OCI-LY3 (cell line): ENCODE results near the gene BCAP31.

Experiments used
- H2AFZ ChIP-seq: fragments of 200-600, 300-600 bp; shearing (Covaris generic); 2 replicates; pipeline ENCODE4 v1.6.0; 2014; ENCODE audit warnings: antibody characterized with exemption, low read depth, low read length
- H3K27ac ChIP-seq: fragments of 200-600, 300-600 bp; sonication (generic); 2 replicates; pipeline ENCODE4 v1.5.1; 2014; ENCODE audit warnings: mild to moderate bottlenecking, low read length, moderate library complexity, mixed read lengths
- H3K27me3 ChIP-seq: fragments of 200-600, 300-600 bp; sonication (generic); 2 replicates; pipeline ENCODE4 v1.6.1; 2014; ENCODE audit warnings: low read depth, low read length, mixed read lengths
- H3K36me3 ChIP-seq: fragments of 200-600, 300-600 bp; sonication (generic); replicated peaks from 2 replicates; pipeline ENCODE3; 2014; ENCODE audit warnings: low read depth, low read length, mixed read lengths
- H3K4me1 ChIP-seq: fragments of 300-600, 200-600 bp; sonication (generic); 2 replicates; pipeline ENCODE4 v1.6.1; 2014; ENCODE audit warnings: low read length, mixed read lengths
- H3K4me2 ChIP-seq: fragments of 200-600, 300-600 bp; sonication (generic); 2 replicates; pipeline ENCODE4 v1.6.1; 2014; ENCODE audit warnings: low read length, mixed read lengths
- H3K4me3 ChIP-seq: fragments of 300-600, 200-600 bp; sonication (generic); 2 replicates; pipeline ENCODE4 v1.5.1; 2014; ENCODE audit warnings: antibody characterized with exemption, mild to moderate bottlenecking, low read length, moderate library complexity
- H3K79me2 ChIP-seq: fragments of 300-600, 200-600 bp; shearing (Covaris generic); 2 replicates; pipeline ENCODE4 v1.6.1; 2014; ENCODE audit warnings: mild to moderate bottlenecking, low read length, mixed read lengths
- H3K9ac ChIP-seq: fragments of 300-600, 200-600 bp; shearing (Covaris generic); 2 replicates; pipeline ENCODE4 v1.6.0; 2014; ENCODE audit warnings: mild to moderate bottlenecking, low read length, moderate library complexity
- H3K9me3 ChIP-seq: fragments of 200-600, 300-600 bp; shearing (Covaris generic); 2 replicates; pipeline ENCODE4 v1.6.1; 2014; ENCODE audit warnings: low read length, mixed read lengths; ENCODE audit not compliant: insufficient read depth
- H4K20me1 ChIP-seq: fragments of 200-600, 300-600 bp; sonication (generic); 2 replicates; pipeline ENCODE4 v1.6.1; 2016; ENCODE audit warnings: low read length, mixed read lengths; ENCODE audit not compliant: insufficient read depth
- EZH2phosphoT487 ChIP-seq: fragments of 200-600 bp; shearing (Covaris generic); IDR thresholded peaks from 2 replicates; pipeline ENCODE4 v1.6.1; 2018; ENCODE audit warnings: antibody characterized with exemption, mixed run types, low read depth
- TF ChIP-seq, protein P1 (sequence below): fragments of 200-600, 300-600 bp; sonication (generic); IDR thresholded peaks from 2 replicates; pipeline ENCODE4 v1.5.1; 2014; ENCODE audit warnings: antibody characterized with exemption, low read length, low read depth

The BCAP31 gene

DNA sequence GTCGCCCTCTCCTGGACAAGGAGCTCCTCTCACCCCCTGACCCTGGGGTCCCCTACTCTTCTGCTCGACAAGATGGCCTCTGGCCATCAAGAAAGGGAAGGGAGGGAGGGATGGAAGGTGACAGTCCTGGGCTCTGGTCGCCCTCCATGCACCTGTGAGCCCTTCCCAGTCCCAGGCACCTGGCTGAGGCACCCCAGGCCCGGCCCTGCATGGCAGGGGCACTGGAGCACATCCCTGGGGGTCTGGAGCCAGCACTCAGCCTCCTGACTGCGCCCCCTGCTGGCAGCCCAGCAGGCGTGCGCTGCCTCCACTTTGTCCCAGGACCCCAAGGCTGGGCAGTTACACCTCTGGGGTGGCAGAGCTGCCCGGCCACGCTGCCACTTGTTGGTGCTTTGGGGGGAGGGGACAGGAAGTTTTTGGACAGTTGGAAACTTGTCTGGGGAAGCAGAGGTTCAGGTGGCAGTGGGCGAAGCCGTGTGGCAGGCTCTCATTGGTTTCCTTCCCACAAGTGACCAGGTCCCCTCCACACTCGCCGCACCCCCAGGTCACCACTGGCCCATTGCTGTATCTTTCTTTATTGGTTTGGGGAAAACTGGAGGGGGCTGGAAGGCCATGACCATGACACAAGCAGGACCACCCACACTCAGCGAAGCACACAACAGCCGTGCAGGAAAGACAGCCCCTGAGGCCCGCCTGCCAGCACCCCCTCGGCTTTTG is 54.9 kb downstream of the BCAP31 start:
- H2AFZ ChIP-seq, result peak overlapping the region; percentile 65; the same call in 1 of the 2 replicates

DNA sequence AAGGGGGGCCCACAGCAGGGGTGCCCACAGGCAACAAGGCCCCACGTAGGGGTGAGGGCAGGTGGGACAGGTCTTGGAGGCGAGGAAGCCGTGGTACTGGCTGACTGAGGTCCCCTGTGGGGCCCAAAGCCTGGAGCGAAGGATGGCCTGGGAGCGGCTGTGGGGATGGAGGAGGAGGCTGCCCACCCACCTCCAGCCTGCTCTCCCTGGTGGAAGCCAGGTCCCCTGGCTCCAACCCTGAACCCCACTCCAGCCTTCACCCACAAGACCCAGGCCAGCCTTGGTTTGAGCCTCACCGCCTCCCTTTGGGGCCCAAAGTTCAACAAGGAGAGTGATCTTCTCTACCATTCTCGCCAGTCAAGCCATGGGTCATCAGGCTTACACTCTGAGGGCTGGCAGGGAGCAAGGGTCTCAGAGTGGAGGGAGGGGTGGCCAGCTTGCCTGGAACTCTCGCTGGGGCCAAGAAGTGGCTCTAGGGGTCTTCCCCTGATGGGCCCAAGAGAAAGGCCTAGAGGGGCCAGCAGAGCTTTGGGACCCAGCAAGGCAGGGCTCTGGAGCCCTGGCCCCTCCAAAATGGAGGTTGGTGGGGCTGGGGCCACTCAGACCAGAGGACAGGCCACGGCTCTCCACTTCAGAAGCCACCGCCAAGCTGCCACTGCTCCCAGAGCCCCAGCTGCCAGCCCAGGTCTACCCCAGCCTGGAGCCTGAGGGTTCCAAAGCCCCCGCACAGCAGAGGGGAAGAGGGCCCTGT is 55.6 kb downstream of the BCAP31 start:
- Histone ChIP-seq H3K9me3 (no peaks in the 10 kb centered on the region), H4K20me1 (no peaks in the 10 kb centered on the region), H3K4me2 (no peak overlapping the region; the same call in 1 of the 2 replicates), H3K27ac (no peak overlapping the region), H3K9ac (no peak overlapping the region), H3K4me1 (peaks cover 8% of the 10 kb centered on the region), H3K4me3 (no peak overlapping the region), H2AFZ (peak overlapping the region; percentile 82; the same call in 1 of the 2 replicates), H3K27me3 (no peaks in the 10 kb centered on the region), H3K36me3 (no peaks in the 10 kb centered on the region), H3K79me2 (no peaks in the 10 kb centered on the region)
- no peak for TF ChIP-seq EZH2phosphoT487
- TF ChIP-seq, protein P1, sequence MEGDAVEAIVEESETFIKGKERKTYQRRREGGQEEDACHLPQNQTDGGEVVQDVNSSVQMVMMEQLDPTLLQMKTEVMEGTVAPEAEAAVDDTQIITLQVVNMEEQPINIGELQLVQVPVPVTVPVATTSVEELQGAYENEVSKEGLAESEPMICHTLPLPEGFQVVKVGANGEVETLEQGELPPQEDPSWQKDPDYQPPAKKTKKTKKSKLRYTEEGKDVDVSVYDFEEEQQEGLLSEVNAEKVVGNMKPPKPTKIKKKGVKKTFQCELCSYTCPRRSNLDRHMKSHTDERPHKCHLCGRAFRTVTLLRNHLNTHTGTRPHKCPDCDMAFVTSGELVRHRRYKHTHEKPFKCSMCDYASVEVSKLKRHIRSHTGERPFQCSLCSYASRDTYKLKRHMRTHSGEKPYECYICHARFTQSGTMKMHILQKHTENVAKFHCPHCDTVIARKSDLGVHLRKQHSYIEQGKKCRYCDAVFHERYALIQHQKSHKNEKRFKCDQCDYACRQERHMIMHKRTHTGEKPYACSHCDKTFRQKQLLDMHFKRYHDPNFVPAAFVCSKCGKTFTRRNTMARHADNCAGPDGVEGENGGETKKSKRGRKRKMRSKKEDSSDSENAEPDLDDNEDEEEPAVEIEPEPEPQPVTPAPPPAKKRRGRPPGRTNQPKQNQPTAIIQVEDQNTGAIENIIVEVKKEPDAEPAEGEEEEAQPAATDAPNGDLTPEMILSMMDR, result no peak

More for the DNA sequence above, 54.9 kb downstream of the BCAP31 start:
- H3K36me3 ChIP-seq, result no peaks in the 10 kb centered on the region
- no peaks in the 10 kb centered on the region for H3K79me2 ChIP-seq
- no peaks in the 10 kb centered on the region for H4K20me1 ChIP-seq
- no peaks in the 10 kb centered on the region for H3K27me3 ChIP-seq
- no peak for TF ChIP-seq EZH2phosphoT487
- TF ChIP-seq, protein P1, result peak; percentile 88
- no peaks in the 10 kb centered on the region for H3K9me3 ChIP-seq
- H3K27ac ChIP-seq, result no peak overlapping the region
- H3K4me3 ChIP-seq, result no peak overlapping the region
- no peak overlapping the region for H3K4me2 ChIP-seq
- peaks cover 8% of the 10 kb centered on the region for H3K4me1 ChIP-seq
- H3K9ac ChIP-seq, result no peak overlapping the region

DNA sequence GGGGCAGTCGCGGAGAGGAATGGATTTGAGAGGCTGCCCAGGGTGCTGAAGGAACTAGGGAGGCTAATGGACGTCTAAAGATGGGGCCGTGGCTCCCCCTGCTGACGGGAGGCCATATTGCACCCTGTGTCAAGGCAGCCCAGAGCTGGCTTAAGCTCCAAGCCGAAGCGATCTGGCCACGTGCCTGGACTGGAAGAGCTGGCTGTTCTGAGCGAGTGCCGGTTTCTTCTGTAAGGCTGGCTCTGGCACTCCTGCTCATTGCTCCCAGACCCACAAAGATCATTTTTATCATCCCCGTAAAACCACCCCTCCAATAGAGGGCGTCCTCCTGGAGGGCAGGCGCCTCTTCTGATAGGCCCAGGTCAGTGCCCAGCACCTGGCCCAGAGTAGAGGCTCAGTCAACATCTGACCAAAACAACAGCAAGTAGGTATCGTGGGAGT is 56.2 kb downstream of the BCAP31 start:
- peak overlapping the region; percentile 98 for H3K4me2 ChIP-seq
- H4K20me1 ChIP-seq, result no peaks in the 10 kb centered on the region
- peak overlapping the region; percentile 92 for H2AFZ ChIP-seq
- H3K79me2 ChIP-seq, result no peaks in the 10 kb centered on the region
- no peaks in the 10 kb centered on the region for H3K9me3 ChIP-seq
- no peaks in the 10 kb centered on the region for H3K36me3 ChIP-seq
- no peaks in the 10 kb centered on the region for H3K27me3 ChIP-seq
- H3K4me1 ChIP-seq, result peaks cover 8% of the 10 kb centered on the region
- TF ChIP-seq EZH2phosphoT487, result no peak
- TF ChIP-seq, protein P1, result peak; percentile 90
- H3K4me3 ChIP-seq, result peak overlapping the region; percentile 98
- no peak overlapping the region for H3K27ac ChIP-seq
- H3K9ac ChIP-seq, result peak overlapping the region; percentile 77

DNA sequence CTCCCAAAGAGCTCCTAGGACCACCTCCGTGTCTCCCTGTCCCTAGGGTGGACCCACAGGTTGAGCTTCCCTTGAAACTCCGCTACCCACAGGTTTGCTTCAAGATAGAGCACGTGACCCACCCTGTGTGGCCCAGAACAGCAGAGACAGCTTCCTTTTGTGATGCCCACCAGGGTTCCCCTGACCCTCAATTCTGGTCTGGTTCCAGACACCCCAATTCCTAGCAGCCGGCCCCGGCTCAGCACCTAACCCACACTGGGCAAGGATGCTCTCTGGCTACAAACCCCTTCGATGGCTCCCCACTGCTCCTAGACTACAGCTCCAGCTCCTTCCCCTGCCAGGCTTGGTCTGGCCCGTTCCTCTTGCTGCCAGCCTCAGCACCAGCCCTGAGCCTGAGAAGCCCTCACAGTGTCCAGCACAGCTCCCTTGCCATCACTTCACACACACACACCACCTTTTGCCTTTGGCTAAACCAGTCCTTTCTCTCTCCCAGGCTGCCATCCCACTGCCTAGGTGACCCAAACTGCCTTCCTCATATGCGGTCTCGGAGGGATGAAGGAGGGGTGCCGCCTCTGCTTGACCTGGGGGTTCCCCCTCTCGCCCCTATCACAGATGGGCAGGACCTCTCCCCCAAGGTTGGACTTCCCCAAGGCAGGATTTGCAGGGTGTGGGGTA is 56.8 kb downstream of the BCAP31 start:
- Histone ChIP-seq H3K9ac (peak overlapping the region; percentile 77), H3K27ac (no peak overlapping the region), H3K9me3 (no peaks in the 10 kb centered on the region), H4K20me1 (no peaks in the 10 kb centered on the region), H3K79me2 (no peaks in the 10 kb centered on the region), H3K36me3 (no peaks in the 10 kb centered on the region), H2AFZ (peak overlapping the region; percentile 92), H3K4me3 (peak overlapping the region; percentile 98), H3K4me2 (peak overlapping the region; percentile 98), H3K27me3 (no peaks in the 10 kb centered on the region), H3K4me1 (peaks cover 8% of the 10 kb centered on the region)
- TF ChIP-seq EZH2phosphoT487, result no peak
- TF ChIP-seq, protein P1, result no peak
